K562 (cell line): ENCODE results near the gene PEX10. TPM values are rescaled to one million over a fixed set of nuclear protein-coding genes. Genes with fewer than 3 reads are reported as not detected.
A peak's percentile ranks its signal among the peaks of the same experiment; 100 is the strongest.

Source experiments
- BRD4 ChIP-seq: fragments of 200-600 bp; sonication (generic); IDR thresholded peaks from 2 replicates; pipeline ENCODE4 v1.6.1; 2017; ENCODE audit warnings: inconsistent platforms
- CBFB ChIP-seq: sonication (generic); formaldehyde crosslinking; IDR thresholded peaks from 2 replicates; pipeline ENCODE4 v1.4.0; 2020; ENCODE audit warnings: mild to moderate bottlenecking, missing genetic modification reagents
- CBX8 ChIP-seq: fragments of 200-600 bp; sonication (generic); IDR thresholded peaks from 2 replicates; pipeline ENCODE4 v1.6.1; 2012; ENCODE audit warnings: borderline replicate concordance, mixed run types, low read depth, mild to moderate bottlenecking, moderate library complexity, mixed read lengths, low read length, control low read depth, inconsistent platforms; ENCODE audit not compliant: poor library complexity, severe bottlenecking; ENCODE audit errors: extremely low read depth
- DMBX1 ChIP-seq: fragments of 250-450 bp; sonication (Bioruptor Pico); IDR thresholded peaks from 2 replicates; pipeline ENCODE4 v1.8.0; 2022; ENCODE audit warnings: inconsistent platforms, mild to moderate bottlenecking, moderate library complexity, borderline replicate concordance
- FOXP4 ChIP-seq: sonication (generic); formaldehyde crosslinking; IDR thresholded peaks from 2 replicates; pipeline ENCODE4 v1.8.0; 2022; ENCODE audit warnings: mild to moderate bottlenecking, missing genetic modification reagents, borderline replicate concordance
- MYNN ChIP-seq, 2 experiments: sonication (generic); formaldehyde crosslinking in 1 of 2; IDR thresholded peaks; 2 replicates each; pipeline versions ENCODE4 v1.5.0 to v1.6.1; 2016 to 2020; ENCODE audit warnings: antibody characterized with exemption in 1 of 2, missing genetic modification reagents in 1 of 2
- POLR2B ChIP-seq: fragments of 450-650 bp; IDR thresholded peaks from 2 replicates; pipeline ENCODE4 v1.6.1; 2018; ENCODE audit warnings: low read depth; ENCODE audit not compliant: partially characterized antibody
- RFX5 ChIP-seq: IDR thresholded peaks from 2 replicates; pipeline ENCODE4 v1.6.1; 2011; ENCODE audit warnings: low read depth, mild to moderate bottlenecking, improper control_type of control experiment, low read length
- ZKSCAN3 ChIP-seq: fragments of 250-450 bp; sonication (Bioruptor Pico); IDR thresholded peaks from 2 replicates; pipeline ENCODE4 v1.4.0; 2020
- ZKSCAN8 ChIP-seq: fragments of 200-800 bp; sonication (Bioruptor generic); IDR thresholded peaks from 2 replicates; pipeline ENCODE4 v1.6.1; 2016; ENCODE audit warnings: missing genetic modification characterization, missing compliant biosample characterization
- ZNF165 ChIP-seq: fragments of 250-450 bp; sonication (Bioruptor Pico); IDR thresholded peaks from 2 replicates; pipeline ENCODE4 v1.4.0; 2020; ENCODE audit warnings: borderline replicate concordance
- ZNF239 ChIP-seq: fragments of 250-450 bp; sonication (Bioruptor Pico); IDR thresholded peaks from 2 replicates; pipeline ENCODE4 v1.4.0; 2020; ENCODE audit warnings: mild to moderate bottlenecking
- ZNF274 ChIP-seq: IDR thresholded peaks from 2 replicates; pipeline ENCODE4 v1.6.1; 2011; ENCODE audit warnings: low read depth, mild to moderate bottlenecking, low read length, moderate library complexity, borderline replicate concordance
- ZNF316 ChIP-seq: fragments of 450-650 bp; IDR thresholded peaks from 2 replicates; pipeline ENCODE4 v1.6.1; 2016
- polyA plus RNA-seq, 8 experiments: library from polyadenylated mRNA; depleted of rRNA in 4 of 8; stranded (reverse) in 5 of 8; unstranded in 3 of 8; fragments of >200 nt; fragmentation: Nextera tagmentation in 2 of 8; fragmentation: Illumina TruSeq in 1 of 8; extraction: Ambion mirVana in 2 of 8; extraction: Trizol in 1 of 8; gene quantifications; 2 replicates each; pipeline versions ENCODE4 v1.2.1 to v1.2.3, GENCODE V29; 2011 to 2014; ENCODE audit warnings: inconsistent platforms in 1 of 8, missing spikeins in 1 of 8
- total RNA-seq, 7 experiments: library from RNA; depleted of rRNA in 6 of 7; stranded (reverse); fragments of >200 nt in 6 of 7; fragmentation: Illumina TruSeq in 2 of 7; extraction: Trizol in 2 of 7; gene quantifications; 2 replicates each; pipeline versions ENCODE4 v1.2.1 to v1.2.3, GENCODE V29; 2011 to 2021; ENCODE audit warnings: low replicate concordance in 1 of 7
- TF ChIP-seq, protein P1 (sequence below), 2 experiments: fragments of 450-650 bp; formaldehyde crosslinking in 1 of 2; IDR thresholded peaks; 2 replicates each; pipeline versions ENCODE4 v1.4.0 to v1.6.1; 2014 to 2020; ENCODE audit warnings: mild to moderate bottlenecking in 2 of 2, borderline replicate concordance in 1 of 2, low read depth in 1 of 2
- TF ChIP-seq, protein P2 (sequence below): fragments of 450-650 bp; conservative IDR thresholded peaks from 2 replicates; pipeline ENCODE4 v1.6.1; 2016; ENCODE audit warnings: missing genetic modification characterization, low read depth, mild to moderate bottlenecking, control low read depth, missing compliant biosample characterization

Gene PEX10
- total and polyA plus RNA-seq, 9 of the 15 experiments (the other 6 are each of a cell fraction or from before 2014, with no cell fraction given) = 0.03 to 26.2 (median 8.7) TPM

- no peak for TF ChIP-seq DMBX1 (CRISPR knock-in tag)
- peak; percentile 64 for TF ChIP-seq POLR2B
- no peak for TF ChIP-seq CBFB (CRISPR knock-in tag)
- TF ChIP-seq ZNF274 = no peak; the same call in 1 of the 2 replicates
- no peak for TF ChIP-seq BRD4
- no peak; the same call in 1 of the 2 replicates for TF ChIP-seq FOXP4 (CRISPR knock-in tag)
- TF ChIP-seq CBX8 = no peak
- TF ChIP-seq, protein P1, sequence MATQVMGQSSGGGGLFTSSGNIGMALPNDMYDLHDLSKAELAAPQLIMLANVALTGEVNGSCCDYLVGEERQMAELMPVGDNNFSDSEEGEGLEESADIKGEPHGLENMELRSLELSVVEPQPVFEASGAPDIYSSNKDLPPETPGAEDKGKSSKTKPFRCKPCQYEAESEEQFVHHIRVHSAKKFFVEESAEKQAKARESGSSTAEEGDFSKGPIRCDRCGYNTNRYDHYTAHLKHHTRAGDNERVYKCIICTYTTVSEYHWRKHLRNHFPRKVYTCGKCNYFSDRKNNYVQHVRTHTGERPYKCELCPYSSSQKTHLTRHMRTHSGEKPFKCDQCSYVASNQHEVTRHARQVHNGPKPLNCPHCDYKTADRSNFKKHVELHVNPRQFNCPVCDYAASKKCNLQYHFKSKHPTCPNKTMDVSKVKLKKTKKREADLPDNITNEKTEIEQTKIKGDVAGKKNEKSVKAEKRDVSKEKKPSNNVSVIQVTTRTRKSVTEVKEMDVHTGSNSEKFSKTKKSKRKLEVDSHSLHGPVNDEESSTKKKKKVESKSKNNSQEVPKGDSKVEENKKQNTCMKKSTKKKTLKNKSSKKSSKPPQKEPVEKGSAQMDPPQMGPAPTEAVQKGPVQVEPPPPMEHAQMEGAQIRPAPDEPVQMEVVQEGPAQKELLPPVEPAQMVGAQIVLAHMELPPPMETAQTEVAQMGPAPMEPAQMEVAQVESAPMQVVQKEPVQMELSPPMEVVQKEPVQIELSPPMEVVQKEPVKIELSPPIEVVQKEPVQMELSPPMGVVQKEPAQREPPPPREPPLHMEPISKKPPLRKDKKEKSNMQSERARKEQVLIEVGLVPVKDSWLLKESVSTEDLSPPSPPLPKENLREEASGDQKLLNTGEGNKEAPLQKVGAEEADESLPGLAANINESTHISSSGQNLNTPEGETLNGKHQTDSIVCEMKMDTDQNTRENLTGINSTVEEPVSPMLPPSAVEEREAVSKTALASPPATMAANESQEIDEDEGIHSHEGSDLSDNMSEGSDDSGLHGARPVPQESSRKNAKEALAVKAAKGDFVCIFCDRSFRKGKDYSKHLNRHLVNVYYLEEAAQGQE (IDR thresholded peaks at IDR 0.05; ENCODE audit: borderline replicate concordance) = no peak
- TF ChIP-seq, protein P1 (CRISPR knock-in tag; IDR thresholded peaks at IDR 0.05; ENCODE audit: low read depth) = no peak
- no peak for TF ChIP-seq ZNF165 (CRISPR knock-in tag)
- no peak for TF ChIP-seq RFX5
- TF ChIP-seq, protein P2, sequence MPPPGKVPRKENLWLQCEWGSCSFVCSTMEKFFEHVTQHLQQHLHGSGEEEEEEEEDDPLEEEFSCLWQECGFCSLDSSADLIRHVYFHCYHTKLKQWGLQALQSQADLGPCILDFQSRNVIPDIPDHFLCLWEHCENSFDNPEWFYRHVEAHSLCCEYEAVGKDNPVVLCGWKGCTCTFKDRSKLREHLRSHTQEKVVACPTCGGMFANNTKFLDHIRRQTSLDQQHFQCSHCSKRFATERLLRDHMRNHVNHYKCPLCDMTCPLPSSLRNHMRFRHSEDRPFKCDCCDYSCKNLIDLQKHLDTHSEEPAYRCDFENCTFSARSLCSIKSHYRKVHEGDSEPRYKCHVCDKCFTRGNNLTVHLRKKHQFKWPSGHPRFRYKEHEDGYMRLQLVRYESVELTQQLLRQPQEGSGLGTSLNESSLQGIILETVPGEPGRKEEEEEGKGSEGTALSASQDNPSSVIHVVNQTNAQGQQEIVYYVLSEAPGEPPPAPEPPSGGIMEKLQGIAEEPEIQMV (tag) = no peak
- no peak for TF ChIP-seq MYNN (IDR thresholded peaks at IDR 0.05)
- TF ChIP-seq MYNN (CRISPR knock-in tag; IDR thresholded peaks at IDR 0.05) = no peak
- TF ChIP-seq ZNF239 (CRISPR knock-in tag) = no peak
- TF ChIP-seq ZKSCAN3 (CRISPR knock-in tag) = no peak
- no peak for TF ChIP-seq ZKSCAN8 (CRISPR knock-in tag)
- no peak for TF ChIP-seq ZNF316
Observed at GRCh38 chr1:2412773-2413494, 570 bp upstream of the PEX10 start (continued).
